Natural killer cell (primary cell): ENCODE measurements around the gene HMGCS2. TPM values are rescaled to one million over a fixed set of nuclear protein-coding genes. Genes with fewer than 3 reads are reported as not detected.

Experiments used
- total RNA-seq, 4 donors: library from RNA; stranded (reverse); fragments of 120-200 nt in 1 of 4; gene quantifications; one replicate each; pipeline versions ENCODE4 v1.2.3 to v1.2.4, GENCODE V29; 2013 to 2022

The HMGCS2 gene
- total RNA-seq, 3 donors from 2014 or later (not counting 1 experiment from before 2014, with no cell fraction given) = not detected

Other genes with a start within 250 kb of the HMGCS2 start
- under 1 TPM in 2 of 3 donors, not detected in 1; 0.09 to 0.45 TPM for gene ZNF697, start 120.6 kb downstream of the HMGCS2 start, total RNA-seq
- 1 to 10 TPM; 1.1 to 6.6 (median 5.8) TPM for gene PHGDH, start 57.0 kb downstream of the HMGCS2 start, total RNA-seq
- gene REG4, start 42.6 kb upstream of the HMGCS2 start, total RNA-seq = not detected
- under 1 TPM in 1 of 3 donors, not detected in 2; 0.13 TPM for gene ADAM30, start 127.6 kb upstream of the HMGCS2 start, total RNA-seq